A673 (cell line): ENCODE results near the gene CKAP2L.

ENCODE experiments used
- EZH2 ChIP-seq: fragments of 200-600 bp; sonication (generic); IDR thresholded peaks from 2 replicates; pipeline ENCODE4 v1.6.1; 2017; ENCODE audit warnings: borderline replicate concordance, low read depth, mild to moderate bottlenecking, mixed read lengths, antibody characterized with exemption, low read length; ENCODE audit not compliant: poor library complexity, severe bottlenecking
- TF ChIP-seq, protein P1 (sequence below): fragments of 300-800, 200-600 bp; sonication (generic); conservative IDR thresholded peaks from 2 replicates; pipeline ENCODE4 v1.5.1; 2017; ENCODE audit warnings: low read depth, mild to moderate bottlenecking, antibody characterized with exemption, low read length, moderate library complexity, mixed read lengths

DNA sequence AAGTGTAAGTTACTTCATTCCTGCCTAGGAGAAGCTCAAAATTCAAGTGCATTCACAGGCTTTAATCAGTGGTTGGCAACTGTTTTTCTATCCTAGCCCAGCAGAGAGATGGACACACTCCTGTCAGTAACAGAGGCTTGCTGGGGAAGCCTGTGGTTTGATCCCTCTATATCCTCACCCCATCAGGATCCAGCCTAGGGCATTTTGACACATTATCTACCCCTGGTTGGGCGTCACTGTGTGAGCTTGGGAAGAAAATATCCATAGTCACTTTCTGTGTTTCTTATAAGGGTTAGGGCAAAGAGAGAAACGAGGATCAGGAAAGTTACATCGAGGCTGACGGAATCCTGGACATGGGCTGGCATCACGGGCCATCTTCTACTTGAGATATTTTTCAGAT is 33.6 kb downstream of the CKAP2L start:
- TF ChIP-seq, protein P1, sequence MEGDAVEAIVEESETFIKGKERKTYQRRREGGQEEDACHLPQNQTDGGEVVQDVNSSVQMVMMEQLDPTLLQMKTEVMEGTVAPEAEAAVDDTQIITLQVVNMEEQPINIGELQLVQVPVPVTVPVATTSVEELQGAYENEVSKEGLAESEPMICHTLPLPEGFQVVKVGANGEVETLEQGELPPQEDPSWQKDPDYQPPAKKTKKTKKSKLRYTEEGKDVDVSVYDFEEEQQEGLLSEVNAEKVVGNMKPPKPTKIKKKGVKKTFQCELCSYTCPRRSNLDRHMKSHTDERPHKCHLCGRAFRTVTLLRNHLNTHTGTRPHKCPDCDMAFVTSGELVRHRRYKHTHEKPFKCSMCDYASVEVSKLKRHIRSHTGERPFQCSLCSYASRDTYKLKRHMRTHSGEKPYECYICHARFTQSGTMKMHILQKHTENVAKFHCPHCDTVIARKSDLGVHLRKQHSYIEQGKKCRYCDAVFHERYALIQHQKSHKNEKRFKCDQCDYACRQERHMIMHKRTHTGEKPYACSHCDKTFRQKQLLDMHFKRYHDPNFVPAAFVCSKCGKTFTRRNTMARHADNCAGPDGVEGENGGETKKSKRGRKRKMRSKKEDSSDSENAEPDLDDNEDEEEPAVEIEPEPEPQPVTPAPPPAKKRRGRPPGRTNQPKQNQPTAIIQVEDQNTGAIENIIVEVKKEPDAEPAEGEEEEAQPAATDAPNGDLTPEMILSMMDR = no peak
- no peak for TF ChIP-seq EZH2
